Measurements from ENCODE around the gene CAPNS1. TPM values are rescaled to one million over a fixed set of nuclear protein-coding genes. Genes with fewer than 3 reads are reported as not detected.
"Not testable (repeated sequence)": the region's sequence is repeated elsewhere in the genome, so short reads cannot be mapped to it uniquely, and the experiment has no call there.

Gene CAPNS1
- total RNA-seq, 1 donor from 2014 or later = 314 TPM

- peak; percentile 100 for DNase-seq
These were observed 25.0 kb upstream of the CAPNS1 start, which contains the start of gene POLR2I for GRCh38 chr19:36114721-36115452. TSS of gene POLR2I (minus strand) at chr19:36114875. CDS start at chr19:36114856, 19 bp downstream.

- DNase-seq = peak; percentile 37
These were observed 24.2 kb upstream of the CAPNS1 start, which contains the start of gene TBCB for GRCh38 chr19:36115453-36116343. TSS of gene TBCB (plus strand) at chr19:36115468. CDS start at chr19:36115561, 93 bp downstream.

- DNase-seq = no peak
These were observed 23.6 kb upstream of the CAPNS1 start for GRCh38 chr19:36116344-36116637.

GRCh38 chr19:36120092-36120983, 19.5 kb upstream of the CAPNS1 start:
- no peak for DNase-seq

GRCh38 chr19:36120984-36121358, 18.9 kb upstream of the CAPNS1 start:
- no peak for DNase-seq

GRCh38 chr19:36121486-36122124, 18.3 kb upstream of the CAPNS1 start:
- no peak for DNase-seq

GRCh38 chr19:36125557-36125956, 14.3 kb upstream of the CAPNS1 start:
- DNase-seq = no peak

- no peak for DNase-seq
These were observed 11.5 kb upstream of the CAPNS1 start for GRCh38 chr19:36128392-36128736.

GRCh38 chr19:36131221-36131620, 8.6 kb upstream of the CAPNS1 start:
- not testable (repeated sequence) for DNase-seq

- not testable (repeated sequence) for DNase-seq
These were observed 5.0 kb upstream of the CAPNS1 start for GRCh38 chr19:36134867-36135266.

- peak; percentile 59 for DNase-seq
These were observed 2.7 kb upstream of the CAPNS1 start for GRCh38 chr19:36136964-36137686.

- DNase-seq = no peak
These were observed 770 bp upstream of the CAPNS1 start for GRCh38 chr19:36139120-36139472.

- DNase-seq = peak; percentile 73
These were observed 605 bp downstream of the CAPNS1 start for GRCh38 chr19:36140304-36141038.

GRCh38 chr19:36141039-36141927, 1.4 kb downstream of the CAPNS1 start:
- DNase-seq = peak; percentile 90

- DNase-seq = no peak
These were observed 2.2 kb downstream of the CAPNS1 start for GRCh38 chr19:36142046-36142445.

- no peak for DNase-seq
These were observed 2.6 kb downstream of the CAPNS1 start for GRCh38 chr19:36142496-36142895.

GRCh38 chr19:36144624-36145023, 4.8 kb downstream of the CAPNS1 start:
- no peak for DNase-seq

GRCh38 chr19:36149673-36150406, 10.0 kb downstream of the CAPNS1 start:
- DNase-seq = no peak

GRCh38 chr19:36150586-36150985, 10.7 kb downstream of the CAPNS1 start:
- DNase-seq = no peak
